Ishikawa (cell line): ENCODE data around the gene RGS8.

Source experiments
- CEBPB ChIP-seq: IDR thresholded peaks from 2 replicates; pipeline ENCODE4 v1.6.1; 2012
- CREB1 ChIP-seq: IDR thresholded peaks from 2 replicates; pipeline ENCODE4 v1.6.1; 2012; ENCODE audit warnings: low read depth
- EGR1 ChIP-seq: IDR thresholded peaks from 2 replicates; pipeline ENCODE4 v1.6.1; 2012
- EP300 ChIP-seq: IDR thresholded peaks from 2 replicates; pipeline ENCODE4 v1.6.1; 2012; ENCODE audit warnings: borderline replicate concordance
- FOXM1 ChIP-seq: IDR thresholded peaks from 2 replicates; pipeline ENCODE4 v1.6.1; 2012; ENCODE audit warnings: low read depth, borderline replicate concordance
- NFIC ChIP-seq: IDR thresholded peaks from 2 replicates; pipeline ENCODE4 v1.6.1; 2012
- RAD21 ChIP-seq: IDR thresholded peaks from 2 replicates; pipeline ENCODE4 v1.6.1; 2012; ENCODE audit warnings: low read depth
- TAF1 ChIP-seq: IDR thresholded peaks from 2 replicates; pipeline ENCODE4 v1.6.1; 2012; ENCODE audit warnings: low read depth, mild to moderate bottlenecking
- TCF12 ChIP-seq: IDR thresholded peaks from 2 replicates; pipeline ENCODE4 v1.6.1; 2012; ENCODE audit warnings: low read depth
- TEAD4 ChIP-seq: IDR thresholded peaks from 2 replicates; pipeline ENCODE4 v1.6.1; 2012
- YY1 ChIP-seq: IDR thresholded peaks from 2 replicates; pipeline ENCODE4 v1.6.1; 2012; ENCODE audit warnings: low read depth
- ZBTB7A ChIP-seq: IDR thresholded peaks from 2 replicates; pipeline ENCODE4 v1.6.1; 2012; ENCODE audit warnings: low read depth
- TF ChIP-seq, protein P1 (sequence below): IDR thresholded peaks from 2 replicates; pipeline ENCODE4 v1.6.1; 2012; ENCODE audit warnings: low read depth, mild to moderate bottlenecking
- TF ChIP-seq, protein P2 (sequence below): IDR thresholded peaks from 2 replicates; pipeline ENCODE4 v1.6.1; 2012
- TF ChIP-seq, protein P3 (sequence below): IDR thresholded peaks from 2 replicates; pipeline ENCODE4 v1.6.1; 2012

RGS8 gene

GRCh38 chr1:182662121-182662890, 22.1 kb downstream of the RGS8 start:
- no peak for TF ChIP-seq TAF1
- no peak for TF ChIP-seq CREB1
- no peak for TF ChIP-seq ZBTB7A
- TF ChIP-seq, protein P1, sequence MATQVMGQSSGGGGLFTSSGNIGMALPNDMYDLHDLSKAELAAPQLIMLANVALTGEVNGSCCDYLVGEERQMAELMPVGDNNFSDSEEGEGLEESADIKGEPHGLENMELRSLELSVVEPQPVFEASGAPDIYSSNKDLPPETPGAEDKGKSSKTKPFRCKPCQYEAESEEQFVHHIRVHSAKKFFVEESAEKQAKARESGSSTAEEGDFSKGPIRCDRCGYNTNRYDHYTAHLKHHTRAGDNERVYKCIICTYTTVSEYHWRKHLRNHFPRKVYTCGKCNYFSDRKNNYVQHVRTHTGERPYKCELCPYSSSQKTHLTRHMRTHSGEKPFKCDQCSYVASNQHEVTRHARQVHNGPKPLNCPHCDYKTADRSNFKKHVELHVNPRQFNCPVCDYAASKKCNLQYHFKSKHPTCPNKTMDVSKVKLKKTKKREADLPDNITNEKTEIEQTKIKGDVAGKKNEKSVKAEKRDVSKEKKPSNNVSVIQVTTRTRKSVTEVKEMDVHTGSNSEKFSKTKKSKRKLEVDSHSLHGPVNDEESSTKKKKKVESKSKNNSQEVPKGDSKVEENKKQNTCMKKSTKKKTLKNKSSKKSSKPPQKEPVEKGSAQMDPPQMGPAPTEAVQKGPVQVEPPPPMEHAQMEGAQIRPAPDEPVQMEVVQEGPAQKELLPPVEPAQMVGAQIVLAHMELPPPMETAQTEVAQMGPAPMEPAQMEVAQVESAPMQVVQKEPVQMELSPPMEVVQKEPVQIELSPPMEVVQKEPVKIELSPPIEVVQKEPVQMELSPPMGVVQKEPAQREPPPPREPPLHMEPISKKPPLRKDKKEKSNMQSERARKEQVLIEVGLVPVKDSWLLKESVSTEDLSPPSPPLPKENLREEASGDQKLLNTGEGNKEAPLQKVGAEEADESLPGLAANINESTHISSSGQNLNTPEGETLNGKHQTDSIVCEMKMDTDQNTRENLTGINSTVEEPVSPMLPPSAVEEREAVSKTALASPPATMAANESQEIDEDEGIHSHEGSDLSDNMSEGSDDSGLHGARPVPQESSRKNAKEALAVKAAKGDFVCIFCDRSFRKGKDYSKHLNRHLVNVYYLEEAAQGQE: no peak
- no peak for TF ChIP-seq EGR1
- no peak for TF ChIP-seq RAD21
- TF ChIP-seq EP300: no peak
- no peak for TF ChIP-seq NFIC
- TF ChIP-seq, protein P2, sequence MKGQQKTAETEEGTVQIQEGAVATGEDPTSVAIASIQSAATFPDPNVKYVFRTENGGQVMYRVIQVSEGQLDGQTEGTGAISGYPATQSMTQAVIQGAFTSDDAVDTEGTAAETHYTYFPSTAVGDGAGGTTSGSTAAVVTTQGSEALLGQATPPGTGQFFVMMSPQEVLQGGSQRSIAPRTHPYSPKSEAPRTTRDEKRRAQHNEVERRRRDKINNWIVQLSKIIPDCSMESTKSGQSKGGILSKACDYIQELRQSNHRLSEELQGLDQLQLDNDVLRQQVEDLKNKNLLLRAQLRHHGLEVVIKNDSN: no peak
- no peak for TF ChIP-seq TEAD4
- TF ChIP-seq YY1: no peak
- TF ChIP-seq CEBPB: no peak
- TF ChIP-seq, protein P3, sequence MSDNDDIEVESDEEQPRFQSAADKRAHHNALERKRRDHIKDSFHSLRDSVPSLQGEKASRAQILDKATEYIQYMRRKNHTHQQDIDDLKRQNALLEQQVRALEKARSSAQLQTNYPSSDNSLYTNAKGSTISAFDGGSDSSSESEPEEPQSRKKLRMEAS: no peak
- TF ChIP-seq TCF12: no peak
- TF ChIP-seq FOXM1: no peak

GRCh38 chr1:182658055-182658454, 26.3 kb downstream of the RGS8 start:
- TF ChIP-seq CEBPB (no peak), TEAD4 (no peak), TCF12 (no peak), FOXM1 (no peak)
- TF ChIP-seq, protein P1: no peak
- TF ChIP-seq, protein P2: no peak

DNA sequence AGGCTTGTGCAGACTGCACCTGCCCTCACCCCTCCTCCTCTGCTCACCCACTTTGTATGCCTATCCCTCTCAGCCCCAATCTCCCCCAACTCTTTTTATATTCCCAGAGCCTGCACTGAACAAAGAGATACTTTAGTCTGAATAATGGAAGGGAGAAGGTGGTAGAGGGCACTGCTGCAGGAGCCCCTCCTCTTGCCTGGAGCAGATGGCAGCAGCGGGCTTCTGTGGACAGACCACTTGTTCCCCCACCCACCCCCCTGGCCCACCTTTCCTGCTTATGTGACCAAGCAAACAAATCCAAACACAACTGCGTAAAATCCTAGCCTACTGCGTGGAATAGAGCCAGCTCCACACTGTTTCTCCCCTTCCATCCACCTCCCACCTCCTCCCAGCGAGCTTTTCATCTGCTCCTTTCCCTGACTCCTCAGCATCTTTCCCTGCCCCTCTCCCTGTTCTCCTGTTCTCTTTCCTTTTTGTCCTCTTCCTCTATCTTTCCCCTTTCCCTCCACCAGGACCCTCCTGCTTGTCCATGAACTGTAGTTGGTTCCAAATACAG, 27.5 kb downstream of the RGS8 start:
- TF ChIP-seq, protein P3: no peak
- TF ChIP-seq EGR1: no peak
- TF ChIP-seq FOXM1: no peak
- TF ChIP-seq ZBTB7A: no peak
- no peak for TF ChIP-seq NFIC
- TF ChIP-seq CREB1: no peak
- TF ChIP-seq YY1: no peak
- no peak for TF ChIP-seq TEAD4
- no peak for TF ChIP-seq RAD21
- TF ChIP-seq TCF12: no peak
- TF ChIP-seq, protein P2: no peak
- TF ChIP-seq, protein P1: no peak
- no peak for TF ChIP-seq CEBPB
- TF ChIP-seq TAF1: no peak
- TF ChIP-seq EP300: no peak

GRCh38 chr1:182653986-182654385, 30.4 kb downstream of the RGS8 start:
- TF ChIP-seq, protein P2: no peak
- TF ChIP-seq NFIC: no peak
- TF ChIP-seq, protein P3: no peak
